ENCODE measurements around the gene SDK1. TPM values are rescaled to one million over a fixed set of nuclear protein-coding genes. Genes with fewer than 3 reads are reported as not detected.

The SDK1 gene
- total RNA-seq, 1 donor from 2014 or later: 0.34 TPM

DNA sequence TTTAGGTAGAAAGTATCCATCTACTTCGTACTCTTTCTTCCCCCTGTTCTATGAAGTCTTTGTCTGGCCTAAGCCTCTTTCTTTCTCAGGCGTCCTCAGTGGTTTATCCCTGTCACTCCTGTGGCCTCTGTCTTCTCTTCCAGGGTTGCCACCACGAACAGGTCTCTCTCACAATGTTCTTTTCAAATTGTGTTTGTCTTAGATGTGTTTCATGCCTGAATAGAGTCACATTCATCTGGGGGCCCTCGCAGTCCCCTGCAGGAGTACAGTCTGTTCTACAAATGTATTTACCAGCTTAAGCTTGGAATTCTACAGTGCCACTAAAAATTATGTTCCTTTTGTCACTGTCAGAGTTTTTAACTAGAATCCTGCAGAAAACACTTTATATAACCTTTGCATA lies 700.7 kb downstream of the SDK1 start:
- intact Hi-C loops (cut with micrococcal nuclease): no loop called here

DNA sequence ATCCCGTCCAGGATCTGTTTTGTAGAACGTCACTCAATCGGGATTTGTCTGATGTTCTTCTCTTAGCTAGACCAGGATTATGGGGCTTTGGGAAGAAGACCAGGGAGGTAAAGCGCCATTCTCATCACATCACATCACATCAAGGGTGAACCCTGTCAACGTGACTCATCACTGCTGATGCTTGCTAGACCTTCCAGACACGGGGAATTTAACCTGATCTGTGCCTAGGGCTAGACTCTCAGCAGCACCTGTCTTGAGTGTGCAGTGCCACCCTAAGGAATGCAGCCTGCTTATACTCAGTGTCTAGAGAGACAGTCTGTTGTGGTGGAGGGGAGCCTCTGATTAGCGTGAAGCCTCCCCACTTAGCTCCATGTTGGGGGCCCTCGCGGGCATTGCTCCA lies 702.5 kb downstream of the SDK1 start:
- intact Hi-C loops (cut with micrococcal nuclease): no loop called here

DNA sequence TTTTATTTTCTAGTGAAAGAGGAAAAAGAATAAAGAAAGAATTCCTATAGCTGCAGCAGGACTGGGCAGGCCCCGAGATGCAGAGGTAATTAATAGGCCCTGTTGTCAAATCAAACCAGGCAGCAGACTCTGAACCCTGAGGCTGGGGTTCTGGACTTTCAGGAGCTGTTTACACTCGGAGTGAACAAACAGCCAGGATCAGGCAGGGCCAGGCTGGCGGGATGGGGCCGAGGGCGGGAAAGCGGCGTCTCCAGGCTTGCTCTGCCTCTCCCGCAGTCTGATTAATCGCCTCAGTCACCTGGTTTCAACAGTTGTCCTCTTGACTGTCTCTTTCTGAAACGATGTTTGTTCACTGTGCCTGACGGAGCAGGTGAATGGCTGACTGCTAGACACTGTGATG lies 705.6 kb downstream of the SDK1 start:
- intact Hi-C loops (cut with micrococcal nuclease): no loop called here

DNA sequence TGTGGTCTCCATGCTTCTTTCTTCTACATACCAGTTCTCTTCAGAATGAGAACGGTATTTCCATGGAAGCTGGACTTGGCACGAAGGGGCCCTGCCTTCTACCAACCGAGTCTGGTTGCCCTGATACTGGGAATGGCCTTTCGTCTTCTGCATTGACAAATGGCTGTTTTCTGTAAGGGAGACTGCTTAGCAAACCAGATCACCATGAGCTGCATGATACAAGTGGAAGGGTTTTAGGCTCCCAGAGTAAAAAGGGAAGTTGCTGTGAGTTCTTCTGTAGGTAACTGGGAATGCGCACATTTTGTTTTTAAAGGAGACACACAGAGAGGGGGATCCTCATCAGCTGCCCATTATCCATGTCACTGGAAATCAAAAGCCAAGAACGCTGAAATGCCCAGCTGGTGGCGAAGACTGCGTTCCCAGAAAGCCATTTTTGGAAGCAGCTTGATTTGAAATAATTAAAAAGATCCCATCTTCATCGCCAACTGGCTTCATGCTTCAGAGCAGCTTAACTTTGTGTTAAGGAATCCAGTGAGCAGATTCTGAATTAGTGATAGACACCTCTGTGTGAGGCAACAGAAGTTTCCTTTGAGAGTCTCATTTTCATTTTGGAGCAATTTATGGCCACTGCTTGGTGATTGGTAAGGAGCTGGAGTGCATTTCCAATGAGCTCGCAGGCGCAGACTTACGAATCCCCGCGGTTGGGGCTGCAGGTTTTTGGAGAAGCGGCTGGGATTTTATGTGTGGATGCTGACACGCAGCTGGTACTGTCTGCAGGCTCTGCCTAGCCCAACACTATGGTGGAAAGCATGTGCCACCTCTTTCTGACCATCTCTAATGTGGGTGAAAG lies 708.4 kb downstream of the SDK1 start:
- intact Hi-C loops (cut with micrococcal nuclease): no loop called here

DNA sequence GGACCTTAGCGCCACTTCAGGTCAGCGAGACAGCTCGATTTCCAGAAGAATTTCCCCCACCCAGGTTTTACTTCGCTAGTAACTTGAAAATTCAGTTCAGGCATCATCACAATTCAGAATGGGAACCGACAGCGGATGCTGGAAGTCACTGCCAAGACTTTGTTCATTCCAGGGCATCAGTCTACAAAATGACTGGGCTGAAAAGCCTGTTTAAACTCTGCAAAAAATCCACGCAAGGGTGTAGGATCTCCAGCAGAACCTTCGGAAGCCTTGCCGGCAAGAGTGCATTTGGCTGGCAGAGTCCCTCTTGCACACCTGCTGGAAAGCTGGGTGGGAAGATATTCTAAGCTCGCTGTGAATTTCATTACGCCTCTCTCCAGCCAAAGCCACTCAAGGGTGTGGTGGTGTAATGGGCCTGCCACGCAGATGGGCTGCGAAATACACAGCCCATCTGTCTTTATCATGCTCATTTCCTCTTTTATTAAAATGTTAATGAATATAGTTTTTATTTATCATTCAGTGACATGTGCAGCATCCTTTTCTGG lies 709.1 kb downstream of the SDK1 start:
- intact Hi-C loops (cut with micrococcal nuclease): no loop called here

DNA sequence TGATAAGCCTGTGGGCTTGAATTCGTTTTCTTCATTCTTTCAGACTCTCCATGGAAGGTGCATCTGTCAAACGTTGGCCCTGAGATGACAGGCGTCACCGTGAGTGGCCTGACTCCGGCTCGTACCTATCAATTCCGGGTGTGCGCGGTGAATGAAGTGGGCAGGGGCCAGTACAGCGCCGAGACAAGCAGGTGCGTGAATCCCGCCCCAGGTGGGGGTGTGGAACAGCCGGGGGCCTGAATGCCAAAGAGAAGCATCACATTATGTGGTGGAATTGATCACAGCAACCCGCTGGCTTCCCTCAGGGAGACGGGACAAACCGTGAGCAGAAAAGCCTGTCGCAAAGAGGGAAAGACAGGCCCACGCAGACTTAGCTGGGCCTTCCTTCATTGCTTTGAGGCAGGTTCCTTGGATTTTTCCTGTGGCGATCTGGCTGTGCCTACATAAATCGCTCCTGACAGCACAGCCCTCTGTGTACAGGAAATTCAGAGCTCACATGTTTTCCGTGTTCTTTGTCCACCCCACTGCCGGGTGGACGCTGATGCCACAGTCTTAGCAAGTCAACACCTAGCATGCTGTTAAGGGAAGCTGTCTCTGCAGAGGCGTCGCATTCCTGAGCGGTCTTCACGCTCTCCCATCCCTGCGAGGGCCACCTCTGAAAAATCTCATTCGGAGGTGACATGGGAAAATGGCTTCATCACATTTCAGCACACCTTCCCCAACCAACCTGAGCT lies 710.0 kb downstream of the SDK1 start:
- intact Hi-C loops (cut with micrococcal nuclease): no loop called here

DNA sequence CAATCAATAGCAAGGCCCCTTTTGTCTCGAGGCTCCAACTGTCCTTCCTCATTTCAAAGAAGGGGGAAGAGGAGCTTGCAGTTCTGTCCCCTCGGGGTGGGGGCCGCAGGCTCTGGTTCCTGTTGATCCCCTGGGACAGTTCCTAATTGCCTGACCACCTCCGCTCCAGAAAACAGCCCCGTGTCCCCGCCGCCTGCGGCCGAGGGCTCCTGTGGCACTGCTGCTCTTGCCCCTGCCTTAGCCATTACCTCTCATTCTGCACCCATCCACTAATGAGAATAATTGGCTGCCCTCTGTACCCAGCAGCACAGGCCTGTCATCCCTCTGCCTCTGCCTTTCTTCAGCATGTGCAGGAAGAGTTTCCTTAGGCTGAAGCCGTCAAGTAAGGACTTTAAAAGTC lies 712.7 kb downstream of the SDK1 start:
- intact Hi-C loops (cut with micrococcal nuclease): no loop called here

DNA sequence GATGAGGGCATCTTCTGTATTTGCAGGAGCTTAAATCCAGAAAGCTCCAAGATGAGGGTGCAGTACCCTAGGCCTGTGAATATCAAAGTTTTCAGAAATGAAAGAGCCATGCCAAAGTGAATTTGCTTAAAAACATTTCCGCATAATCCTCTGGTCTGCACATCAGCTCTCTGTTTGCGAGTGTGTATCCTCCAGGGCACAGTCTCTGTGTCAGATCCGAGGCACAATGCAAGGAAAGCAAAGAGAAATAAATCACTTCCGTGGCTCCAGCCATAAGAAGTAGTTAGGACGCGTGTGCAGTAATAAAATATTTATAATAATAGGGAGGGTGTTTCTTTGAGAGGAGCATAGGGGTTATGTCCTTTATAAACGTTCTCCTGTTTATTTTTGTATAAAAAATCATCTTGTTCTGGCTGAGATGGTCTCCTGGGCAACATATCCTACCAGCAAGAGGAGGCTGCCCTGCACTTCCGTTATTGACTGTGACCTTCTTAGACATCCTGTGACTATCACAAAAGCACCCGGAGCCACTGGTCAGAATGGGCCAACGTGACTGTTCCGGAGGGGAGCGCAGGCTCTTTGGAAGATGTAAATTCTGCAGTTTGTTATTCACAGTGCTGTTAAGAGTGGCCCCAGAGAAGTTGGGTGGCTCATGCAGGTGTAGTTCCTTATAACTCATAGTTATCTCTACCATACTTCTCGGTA lies 713.4 kb downstream of the SDK1 start:
- intact Hi-C loops (cut with micrococcal nuclease): no loop called here

DNA sequence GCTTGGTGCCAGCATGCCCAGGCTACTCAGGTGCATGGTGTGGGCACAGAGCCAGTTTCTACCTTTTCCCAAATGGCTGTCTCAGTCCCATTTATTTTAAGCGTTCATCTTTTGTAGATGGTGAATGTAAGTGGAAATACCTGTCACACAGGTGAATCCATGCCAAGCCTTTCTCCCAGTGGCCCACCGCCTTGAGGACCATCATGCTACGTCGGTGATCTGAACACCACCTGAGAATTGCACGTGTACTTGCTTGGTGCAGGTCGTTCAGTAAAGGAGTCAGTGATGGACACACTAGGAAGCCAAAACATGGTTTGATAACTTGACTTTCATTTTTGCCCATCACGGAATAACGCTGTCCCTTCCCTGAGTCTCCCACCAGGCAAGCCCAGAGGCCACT lies 714.3 kb downstream of the SDK1 start:
- intact Hi-C loops (cut with micrococcal nuclease): no loop called here

DNA sequence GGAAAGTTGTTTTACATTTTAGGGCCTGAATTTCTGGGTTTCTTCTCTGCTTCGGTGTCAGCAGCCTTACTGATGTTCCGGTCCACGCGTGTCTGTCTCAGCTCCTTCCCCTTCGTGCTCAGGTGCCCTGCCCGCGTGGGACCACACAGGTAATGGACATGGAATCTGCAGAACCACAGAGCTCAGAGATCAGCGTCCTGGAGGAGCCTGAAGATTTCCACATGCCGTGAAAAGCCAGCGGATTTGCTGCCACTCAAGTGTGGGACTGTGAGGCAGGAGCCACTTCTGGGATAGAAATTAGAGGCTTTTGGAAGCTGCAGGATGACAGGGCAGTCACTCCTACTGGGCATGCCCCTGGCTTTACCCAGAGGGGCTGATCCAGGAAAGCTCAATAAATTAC lies 714.9 kb downstream of the SDK1 start:
- intact Hi-C loops (cut with micrococcal nuclease): no loop called here

DNA sequence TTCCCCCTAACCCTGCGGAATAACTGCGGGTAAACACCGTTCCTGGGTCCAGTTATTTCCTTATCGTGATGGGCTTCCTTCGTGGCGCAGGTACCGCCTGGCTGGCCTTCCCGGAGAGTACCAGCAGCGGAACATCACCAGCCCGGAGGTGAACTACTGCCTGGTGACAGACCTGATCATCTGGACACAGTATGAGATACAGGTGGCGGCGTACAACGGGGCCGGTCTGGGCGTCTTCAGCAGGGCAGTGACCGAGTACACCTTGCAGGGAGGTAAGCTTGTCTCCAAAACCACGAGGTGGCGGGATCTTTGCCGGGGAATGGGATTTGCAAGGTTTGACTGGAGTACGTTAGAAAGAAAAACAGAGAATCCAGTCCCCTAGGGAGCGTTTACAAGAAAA lies 716.0 kb downstream of the SDK1 start:
- intact Hi-C loops (cut with micrococcal nuclease): no loop called here

DNA sequence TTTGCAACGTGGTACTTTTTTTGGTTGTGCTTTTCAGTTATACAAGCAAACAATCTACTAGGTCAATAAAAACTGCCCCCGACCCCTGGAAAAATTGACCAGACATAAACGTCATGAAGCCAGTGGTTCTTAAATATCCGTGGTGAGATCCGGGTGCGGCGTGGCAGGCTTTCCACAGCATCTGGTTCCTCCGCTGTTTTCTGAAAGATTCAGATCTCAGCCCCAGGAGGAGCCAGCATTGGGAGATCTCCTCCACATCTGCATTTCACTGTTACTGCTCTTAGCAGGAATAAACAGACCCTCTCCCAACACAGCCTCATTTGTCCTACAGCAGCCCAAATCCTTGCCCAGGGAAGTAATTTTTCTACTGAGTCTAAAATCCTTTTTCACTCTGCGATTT lies 716.7 kb downstream of the SDK1 start:
- intact Hi-C loops (cut with micrococcal nuclease): no loop called here

DNA sequence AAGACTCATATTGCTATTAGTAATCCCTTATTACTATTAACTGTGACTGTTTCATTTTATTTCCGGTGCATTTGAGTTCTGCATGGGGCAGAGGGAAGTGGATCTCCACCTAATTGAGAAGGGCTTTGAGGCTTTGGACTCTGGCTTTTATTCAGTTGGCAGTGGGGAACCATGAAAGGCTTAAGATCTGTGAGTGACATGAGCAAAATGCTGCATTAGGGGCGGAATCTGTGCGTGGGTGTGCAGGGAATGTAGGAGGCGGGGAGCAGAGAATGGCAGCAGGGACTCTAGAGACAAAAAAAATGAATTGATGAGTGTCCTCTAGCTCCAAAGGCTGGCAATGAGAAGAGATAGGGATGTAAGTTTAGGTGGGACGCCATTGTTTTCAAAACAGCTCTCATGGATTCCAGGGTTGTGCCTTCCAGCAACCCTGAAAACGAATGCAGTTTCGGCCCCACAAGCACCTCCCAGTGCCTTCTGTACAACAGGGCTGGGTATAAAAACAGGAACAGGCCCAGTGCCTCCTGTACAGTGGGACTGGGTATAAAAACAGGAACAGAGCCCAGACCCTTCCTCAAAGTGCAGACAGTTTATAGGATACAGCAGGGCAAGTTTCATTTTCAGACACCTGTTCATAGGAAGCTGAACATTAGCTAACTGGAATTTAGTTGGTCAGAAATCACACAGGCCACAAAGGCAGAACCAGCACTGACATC lies 717.7 kb downstream of the SDK1 start:
- intact Hi-C loops (cut with micrococcal nuclease): no loop called here

DNA sequence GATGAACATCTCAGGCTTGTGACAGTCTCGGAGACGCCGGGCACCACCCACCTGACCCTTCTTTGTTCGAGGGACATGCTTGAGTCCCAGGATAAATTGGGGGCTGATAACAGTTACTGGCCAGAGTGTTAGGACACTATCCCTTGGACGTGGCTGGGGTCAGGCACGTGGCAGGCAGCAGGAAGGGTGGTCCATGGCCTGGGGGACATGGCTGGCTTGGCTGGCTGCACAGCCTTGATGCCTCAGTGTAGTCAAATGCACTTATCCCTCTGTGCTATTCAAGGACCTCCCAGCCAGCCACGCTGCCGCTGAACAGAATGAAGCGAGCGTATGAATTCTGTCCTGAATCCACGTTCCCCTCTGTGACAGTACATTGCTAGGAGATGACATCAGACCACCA lies 719.0 kb downstream of the SDK1 start:
- intact Hi-C loops (cut with micrococcal nuclease): no loop called here

DNA sequence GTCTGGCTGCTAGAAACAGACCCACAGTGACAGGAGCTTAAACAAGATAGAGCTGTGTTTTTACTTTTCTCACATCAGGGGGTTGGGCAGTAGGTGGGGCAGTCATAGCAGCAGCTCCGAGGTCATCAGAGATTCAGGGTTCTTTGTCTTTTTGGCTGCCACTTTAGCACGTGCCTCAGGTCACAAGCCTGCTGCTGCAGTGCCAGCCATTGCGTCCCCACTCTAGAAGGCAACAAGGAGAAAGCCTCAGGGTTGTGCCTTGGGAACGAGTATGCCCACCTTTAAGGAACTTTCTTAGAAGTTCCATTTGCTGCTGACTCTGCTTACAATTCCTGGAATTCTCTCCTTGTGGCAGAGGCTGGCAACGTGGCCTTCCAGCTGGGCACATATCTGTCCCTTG lies 720.4 kb downstream of the SDK1 start:
- intact Hi-C loops (cut with micrococcal nuclease): no loop called here

DNA sequence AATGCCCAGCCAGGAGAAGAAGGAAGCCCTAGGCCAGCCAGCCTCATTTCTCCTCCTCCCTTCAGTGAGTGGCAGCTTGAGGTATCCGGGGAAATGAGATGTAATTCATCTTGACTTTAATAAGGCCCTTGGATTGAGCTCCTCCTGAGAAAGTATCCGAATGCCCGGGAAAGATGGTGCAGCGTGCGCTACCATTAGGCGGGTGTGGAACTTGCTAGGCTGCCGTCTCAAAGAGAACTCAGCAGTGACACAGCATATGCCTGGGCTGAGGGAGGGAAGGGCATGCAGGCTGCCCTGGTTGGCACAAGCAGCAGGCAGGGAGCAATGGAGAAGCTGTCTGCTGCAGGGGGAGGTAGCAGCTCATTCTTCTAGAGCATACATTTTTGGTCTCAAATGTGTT lies 721.2 kb downstream of the SDK1 start:
- intact Hi-C loops (cut with micrococcal nuclease): no loop called here

DNA sequence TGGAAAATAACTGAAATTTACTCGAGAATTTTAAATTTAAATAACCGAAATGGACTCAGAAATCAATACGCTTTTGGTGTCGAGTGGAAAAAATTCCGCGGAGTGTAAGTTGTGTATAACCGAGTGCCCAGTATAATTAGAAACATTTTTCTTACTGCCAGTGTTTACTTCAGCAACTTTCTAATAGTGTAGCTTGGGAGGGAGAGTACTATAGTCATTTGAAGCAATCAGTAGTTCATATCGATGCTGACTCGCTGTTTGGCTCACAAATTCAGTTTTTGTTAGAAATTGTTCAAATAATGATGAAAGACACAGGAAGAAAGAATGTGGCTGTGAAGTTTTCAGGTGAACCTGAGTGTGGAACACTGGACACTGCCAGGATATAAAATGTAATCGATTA lies 722.5 kb downstream of the SDK1 start:
- intact Hi-C loops (cut with micrococcal nuclease): no loop called here

DNA sequence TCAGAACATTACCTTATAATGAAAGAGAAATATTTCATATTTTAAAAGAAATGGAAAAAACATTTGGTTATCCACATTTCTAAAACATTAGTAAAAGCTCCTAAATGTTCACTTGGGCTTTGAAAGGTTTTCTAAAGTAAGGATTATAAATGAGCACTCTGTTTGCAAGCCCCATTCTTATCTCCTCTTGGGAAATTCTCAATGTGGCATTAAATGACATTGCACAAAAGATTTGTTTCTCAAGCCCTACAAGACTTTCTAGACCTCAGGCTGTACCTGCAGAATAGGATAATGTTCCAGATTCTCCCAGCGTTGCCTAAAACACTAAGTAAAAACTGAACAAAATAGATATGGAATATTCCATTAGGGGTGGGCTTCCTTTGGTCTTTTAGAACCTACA lies 723.1 kb downstream of the SDK1 start:
- intact Hi-C loops (cut with micrococcal nuclease): no loop called here

DNA sequence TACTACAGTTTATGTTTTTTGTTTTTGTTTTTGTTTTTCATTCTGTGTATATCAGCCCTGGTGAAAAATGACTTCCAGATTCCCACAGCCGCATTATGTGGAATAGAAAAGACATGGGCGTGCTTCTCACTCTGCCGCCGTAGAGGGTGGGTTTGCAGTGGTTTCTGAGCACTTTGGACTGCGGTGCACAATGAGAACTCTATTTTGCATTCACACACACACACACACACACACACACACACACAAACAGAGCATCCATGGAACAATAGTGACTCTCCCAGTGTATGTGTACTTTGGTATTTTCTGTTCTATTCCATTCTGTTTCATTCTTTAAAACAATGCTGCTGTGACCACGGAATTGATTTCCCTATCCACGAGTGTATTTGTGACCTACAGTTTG lies 723.8 kb downstream of the SDK1 start:
- intact Hi-C loops (cut with micrococcal nuclease): no loop called here

DNA sequence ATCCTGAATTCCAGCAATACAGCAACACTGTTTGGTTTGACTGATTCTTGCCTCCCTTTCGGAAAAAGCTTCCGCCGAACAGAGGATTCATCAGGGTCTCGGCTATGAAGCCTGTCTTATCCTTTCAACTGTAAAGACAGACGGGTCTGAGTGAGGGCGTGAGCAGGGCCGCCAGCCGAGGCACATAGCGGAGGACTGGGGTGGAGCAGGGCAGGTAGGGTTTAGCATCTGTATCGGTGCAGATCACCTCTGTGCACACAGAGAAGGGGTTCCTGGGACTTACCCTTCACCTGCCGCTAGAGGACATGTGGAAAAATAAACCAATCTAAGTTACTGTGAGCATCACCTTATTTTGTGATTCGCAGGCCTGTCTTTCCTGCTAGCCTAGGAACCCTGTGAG lies 724.2 kb downstream of the SDK1 start:
- intact Hi-C loops (cut with micrococcal nuclease): no loop called here
